Measurements from ENCODE around the gene TMEM88. TPM values are rescaled to one million over a fixed set of nuclear protein-coding genes. Genes with fewer than 3 reads are reported as not detected.

TMEM88 gene
- total RNA-seq, 1 donor from 2014 or later, result 1.7 TPM

DNA sequence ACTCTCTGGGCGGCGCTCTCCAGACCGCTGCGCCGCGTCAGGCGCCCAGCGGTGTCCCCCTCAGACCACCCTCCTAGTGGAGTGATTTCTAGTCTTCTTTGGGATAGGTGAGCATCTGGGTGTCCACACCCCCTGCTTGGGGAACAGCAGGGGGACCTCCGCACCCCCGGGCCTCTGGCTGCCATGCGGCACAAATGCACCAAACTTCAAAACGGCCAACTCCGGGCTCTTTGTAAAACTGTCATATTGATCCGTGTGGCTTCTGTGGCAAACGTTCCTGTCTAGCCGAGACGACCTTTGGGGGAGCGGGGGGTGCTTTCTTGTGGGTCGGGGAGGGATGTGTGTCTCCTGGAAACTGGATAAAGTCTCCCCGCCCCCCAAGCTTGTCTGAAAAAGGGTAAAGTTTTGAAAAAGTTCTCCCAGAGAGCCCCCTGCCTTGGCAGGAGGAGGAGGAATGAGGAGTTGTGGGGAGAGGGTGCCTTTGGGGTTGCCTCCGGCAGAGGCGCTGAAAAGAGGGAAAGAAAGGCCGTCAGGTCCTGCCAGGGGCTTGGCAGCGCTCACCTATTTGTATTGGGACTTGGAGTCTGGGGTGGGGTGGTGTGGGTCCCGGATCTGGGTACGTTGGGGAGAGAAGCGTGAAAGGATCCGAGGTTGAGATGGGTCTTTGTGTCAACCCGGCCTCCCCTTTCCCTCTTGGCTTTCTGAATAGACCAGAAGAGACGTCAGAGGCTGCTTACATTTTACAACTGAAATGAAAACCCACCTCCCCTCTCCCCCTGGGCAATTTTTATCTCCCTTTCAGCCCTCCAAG, 31.6 kb downstream of the TMEM88 start:
- ATAC-seq, result no peak

DNA sequence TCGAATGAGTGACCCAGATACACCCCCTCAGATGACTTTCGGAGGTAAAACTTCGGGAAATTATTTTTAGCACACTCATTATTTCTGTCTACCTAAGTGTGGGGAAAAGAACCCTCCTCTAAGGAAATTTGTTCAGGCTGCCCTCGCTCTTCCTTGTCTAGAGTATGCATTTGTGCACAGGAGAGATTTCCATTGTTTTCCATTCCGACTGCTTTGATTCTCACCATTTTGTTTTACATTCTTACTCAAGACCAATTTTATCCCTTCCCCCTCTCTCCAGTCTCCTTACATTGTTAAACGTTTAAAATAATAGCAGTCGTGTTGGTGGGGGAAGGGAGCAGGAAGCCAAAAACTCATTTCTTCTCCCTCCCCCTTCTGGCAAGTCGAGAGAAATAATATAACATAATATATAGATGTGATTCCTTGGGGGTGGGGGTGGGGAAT, 32.2 kb downstream of the TMEM88 start:
- no peak for ATAC-seq

DNA sequence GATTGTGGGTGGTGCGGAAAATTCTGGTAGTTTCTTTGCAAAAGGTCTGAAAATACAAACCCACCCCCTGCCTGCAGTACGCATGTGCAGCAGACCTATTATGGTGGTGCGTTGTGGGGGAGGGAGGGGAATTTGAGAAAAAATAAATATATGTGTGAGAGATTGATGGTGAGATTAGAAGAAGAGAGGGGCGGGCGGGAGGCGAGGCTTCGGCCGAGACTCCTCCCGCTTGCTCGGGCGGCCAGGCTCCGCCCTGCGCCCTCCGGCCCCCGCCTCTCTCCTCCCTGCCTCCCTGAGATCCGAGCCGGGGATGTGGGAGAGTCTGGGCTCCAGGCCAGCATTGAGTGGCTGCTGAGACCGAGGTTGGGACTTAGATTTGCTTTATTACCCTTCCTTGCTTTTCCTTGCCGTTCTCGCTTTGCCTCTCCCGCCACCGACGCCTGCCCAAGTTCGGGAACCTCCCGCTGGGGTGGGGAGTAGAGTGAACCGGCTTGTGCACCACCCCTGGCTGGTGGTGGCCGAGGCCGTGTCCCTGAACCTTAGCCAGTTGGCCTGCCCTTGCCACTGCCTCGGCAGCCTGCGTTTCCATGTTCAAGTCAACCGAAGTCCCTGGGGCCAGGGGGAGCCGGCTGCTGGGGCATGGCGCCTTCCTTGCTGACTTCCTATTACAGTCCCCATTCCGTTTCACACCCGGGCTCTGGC, 32.8 kb downstream of the TMEM88 start:
- peak; percentile 82 for ATAC-seq

DNA sequence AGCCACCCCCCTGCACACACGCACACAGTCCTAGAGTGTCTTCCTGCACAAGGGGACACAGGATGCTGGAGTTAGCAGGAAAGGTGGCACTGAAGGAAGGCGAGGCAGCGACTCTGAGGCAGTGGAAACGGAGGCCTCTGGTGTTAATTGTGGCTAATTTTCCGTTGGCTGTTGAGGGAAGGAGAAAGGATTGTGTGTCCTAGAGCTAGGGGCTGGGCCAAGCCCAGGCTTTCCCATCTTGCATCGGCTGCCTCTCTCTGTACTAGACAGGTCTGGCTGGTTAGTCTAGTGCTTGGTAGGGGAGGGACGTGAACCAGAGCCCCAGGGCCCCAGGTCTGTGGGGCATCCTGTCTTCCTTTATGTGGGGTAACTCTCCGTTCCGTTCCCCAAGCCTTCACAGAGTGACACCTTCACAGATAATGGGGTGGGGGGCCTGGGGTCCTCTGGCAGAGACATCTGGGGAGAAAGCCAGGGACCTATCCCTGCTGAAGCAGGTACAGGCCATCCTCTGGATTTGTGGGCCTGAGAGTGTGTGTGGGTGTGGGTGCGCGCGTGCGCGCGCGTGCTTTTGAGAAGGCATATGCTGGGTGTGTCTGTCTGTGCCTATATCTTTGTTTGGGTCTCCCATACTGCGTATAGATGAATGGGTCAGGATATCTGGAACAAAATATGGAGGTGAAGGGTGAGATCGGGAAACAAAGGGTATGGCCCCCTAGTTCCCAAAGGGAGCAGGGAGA, 33.5 kb downstream of the TMEM88 start, which contains the start of gene CHD3:
Gene CHD3 (plus strand): TSS at position 606 of the 737 bp plus-strand sequence. CDS start 212 bp downstream, outside the sequence.
- ATAC-seq, result peak; percentile 89

DNA sequence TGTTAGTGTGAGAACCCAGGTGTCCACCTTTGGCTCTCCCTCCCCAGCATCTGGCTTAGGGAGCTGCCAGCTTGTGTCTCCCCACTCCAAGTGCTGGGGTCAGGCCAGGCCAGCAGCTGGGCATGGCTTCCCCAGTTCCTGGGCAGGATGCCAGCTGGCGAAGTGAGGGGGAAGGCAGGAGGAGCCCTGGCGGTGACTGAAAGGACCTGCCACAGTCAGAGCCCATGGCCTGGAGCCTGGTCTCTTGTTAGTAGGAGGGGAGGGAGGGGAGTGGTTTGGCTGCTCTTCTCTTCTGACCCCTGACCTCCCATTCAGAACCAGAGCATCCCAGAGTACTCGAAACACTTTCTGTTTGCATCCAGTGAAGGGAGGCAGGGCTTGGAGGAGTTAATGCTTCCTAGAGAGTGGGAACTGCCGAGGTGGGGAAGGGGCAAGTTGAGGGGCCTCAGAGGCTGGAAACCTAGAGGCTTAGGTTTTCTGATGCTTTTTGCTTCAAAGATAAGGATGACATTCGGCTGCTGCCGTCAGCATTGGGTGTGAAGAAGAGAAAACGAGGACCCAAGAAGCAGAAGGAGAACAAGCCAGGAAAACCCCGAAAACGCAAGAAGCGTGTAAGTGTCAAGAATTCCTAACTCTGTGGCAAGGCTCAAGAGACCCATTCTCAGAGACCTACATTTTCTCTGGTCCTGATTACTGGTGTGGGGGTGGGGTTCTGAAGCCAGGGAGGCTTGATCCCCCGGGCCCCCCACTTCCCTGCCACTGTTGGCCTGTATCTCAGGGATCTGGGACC, 34.5 kb downstream of the TMEM88 start:
- ATAC-seq, result peak; percentile 57

DNA sequence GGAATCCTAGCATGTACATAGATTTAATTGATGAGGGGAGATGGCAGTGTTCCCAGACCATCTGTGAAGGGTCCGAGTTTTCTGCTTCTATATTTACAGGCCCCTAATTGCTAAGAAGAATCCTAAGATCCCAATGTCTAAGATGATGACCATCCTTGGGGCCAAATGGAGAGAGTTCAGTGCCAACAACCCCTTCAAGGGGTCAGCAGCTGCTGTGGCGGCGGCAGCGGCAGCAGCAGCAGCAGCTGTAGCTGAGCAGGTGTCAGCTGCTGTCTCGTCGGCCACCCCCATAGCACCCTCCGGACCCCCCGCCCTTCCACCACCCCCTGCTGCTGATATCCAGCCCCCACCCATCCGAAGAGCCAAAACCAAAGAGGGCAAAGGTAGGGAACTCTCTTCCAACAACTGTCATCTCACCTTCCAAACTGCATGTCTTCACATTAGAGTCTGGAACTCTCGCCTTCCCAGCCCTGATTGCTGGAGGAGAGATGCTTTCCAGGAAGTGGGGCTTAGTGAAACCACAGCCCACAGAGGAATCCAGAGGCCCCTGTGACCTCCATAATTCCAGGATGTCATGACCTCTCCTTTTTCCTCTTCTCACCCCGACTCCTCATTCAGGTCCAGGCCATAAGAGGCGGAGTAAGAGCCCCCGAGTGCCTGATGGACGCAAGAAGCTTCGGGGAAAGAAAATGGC, 38.5 kb downstream of the TMEM88 start:
- no peak for ATAC-seq

DNA sequence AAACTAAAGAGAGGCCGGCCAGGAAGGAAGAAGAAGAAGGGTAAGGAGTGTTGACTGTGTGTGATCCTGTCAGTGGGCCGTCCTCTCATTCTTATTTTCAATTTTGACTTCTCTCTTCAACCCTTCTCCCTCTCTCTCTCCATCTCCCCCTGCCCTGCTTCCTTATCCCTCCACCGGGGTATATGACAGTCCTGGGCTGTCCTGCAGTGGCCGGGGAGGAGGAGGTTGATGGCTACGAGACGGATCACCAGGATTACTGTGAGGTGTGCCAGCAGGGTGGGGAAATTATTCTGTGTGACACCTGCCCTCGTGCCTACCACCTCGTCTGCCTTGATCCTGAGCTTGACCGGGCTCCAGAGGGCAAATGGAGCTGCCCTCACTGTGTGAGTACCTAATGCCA, 39.4 kb downstream of the TMEM88 start:
- ATAC-seq, result no peak

DNA sequence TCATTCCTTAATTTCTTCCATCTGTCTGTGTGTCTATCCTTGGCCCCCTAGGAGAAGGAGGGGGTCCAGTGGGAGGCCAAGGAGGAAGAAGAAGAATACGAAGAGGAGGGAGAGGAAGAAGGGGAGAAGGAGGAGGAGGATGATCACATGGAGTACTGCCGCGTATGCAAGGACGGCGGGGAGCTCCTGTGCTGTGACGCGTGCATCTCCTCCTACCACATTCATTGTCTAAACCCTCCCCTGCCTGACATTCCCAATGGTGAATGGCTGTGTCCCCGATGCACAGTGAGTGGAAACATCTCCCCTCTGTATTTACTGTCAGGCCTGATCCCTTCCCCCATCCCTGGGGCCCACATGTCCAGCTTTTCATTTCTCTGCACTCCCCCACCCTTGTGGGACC, 40.0 kb downstream of the TMEM88 start:
- no peak for ATAC-seq

DNA sequence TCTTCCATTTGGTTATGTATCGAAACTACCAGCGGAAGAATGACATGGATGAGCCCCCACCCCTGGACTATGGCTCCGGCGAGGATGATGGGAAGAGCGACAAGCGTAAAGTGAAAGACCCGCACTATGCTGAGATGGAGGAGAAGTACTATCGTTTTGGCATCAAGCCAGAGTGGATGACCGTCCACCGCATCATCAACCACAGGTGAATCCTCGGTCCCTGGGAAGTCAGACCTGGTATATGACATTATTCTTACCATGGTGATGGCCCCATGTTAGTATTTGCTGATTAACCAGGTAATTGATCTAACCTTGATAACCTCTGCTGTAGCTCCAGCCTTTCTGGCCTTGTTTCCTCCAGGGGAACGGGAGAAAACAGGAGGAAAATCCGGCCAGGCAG, 42.2 kb downstream of the TMEM88 start:
- no peak for ATAC-seq

DNA sequence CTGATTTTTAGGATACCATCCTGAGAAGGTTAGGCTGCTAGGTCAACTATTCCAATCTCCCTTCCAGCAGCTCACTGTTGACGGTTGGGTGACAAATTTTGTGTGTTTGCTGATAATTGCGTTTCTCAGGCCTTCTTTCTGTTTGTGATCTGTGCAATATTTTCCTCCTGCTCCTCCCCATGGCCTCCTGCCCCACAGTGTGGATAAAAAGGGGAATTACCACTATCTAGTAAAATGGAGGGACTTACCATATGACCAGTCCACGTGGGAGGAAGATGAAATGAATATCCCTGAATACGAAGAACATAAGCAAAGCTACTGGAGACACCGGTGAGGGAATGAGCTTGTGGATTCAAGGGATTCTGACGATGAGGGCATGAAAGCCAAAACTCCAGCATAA, 42.9 kb downstream of the TMEM88 start:
- peak; percentile 56 for ATAC-seq

DNA sequence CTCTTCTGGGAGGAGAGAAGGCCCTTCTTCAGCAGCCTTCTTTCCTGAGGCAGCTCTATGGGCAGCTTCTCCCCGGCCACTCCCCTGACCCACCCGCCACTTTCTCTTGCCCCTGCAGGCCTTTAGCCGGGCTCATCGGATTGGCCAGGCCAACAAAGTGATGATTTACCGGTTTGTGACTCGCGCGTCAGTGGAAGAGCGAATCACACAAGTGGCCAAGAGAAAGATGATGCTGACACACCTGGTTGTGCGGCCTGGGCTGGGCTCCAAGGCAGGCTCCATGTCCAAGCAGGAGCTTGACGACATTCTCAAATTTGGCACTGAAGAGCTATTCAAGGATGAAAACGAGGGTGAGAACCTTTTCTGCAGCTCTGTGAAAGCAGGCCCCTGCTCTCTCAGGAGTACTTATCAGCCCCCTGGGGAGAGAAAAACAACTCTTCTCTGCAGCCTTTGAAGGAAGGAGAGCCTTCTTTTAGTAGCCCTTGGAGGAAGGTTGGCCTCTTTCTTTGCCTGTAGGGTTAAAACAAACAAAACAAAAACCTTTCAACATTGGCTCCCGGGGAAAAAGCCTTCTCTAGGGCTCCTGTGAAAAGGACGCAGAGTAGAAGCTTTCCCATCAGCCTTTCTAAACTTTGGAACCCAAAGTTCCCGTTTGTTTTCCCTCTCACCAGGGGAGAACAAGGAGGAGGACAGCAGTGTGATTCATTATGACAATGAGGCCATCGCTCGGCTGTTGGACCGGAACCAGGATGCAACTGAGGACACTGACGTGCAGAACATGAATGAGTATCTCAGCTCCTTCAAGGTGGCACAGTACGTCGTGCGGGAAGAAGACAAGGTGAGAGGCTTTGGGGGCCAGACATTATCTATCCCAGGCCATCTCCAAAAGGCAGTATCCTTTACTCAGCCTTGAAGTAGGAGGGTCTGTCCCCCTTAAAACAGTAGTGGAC, 48.6 kb downstream of the TMEM88 start:
- ATAC-seq, result peak; percentile 49

Other genes starting within 250 kb of the TMEM88 start
- gene FXR2, start 240.2 kb upstream of the TMEM88 start, total RNA-seq, result 17.0 TPM
- 35.7 TPM for gene SAT2, start 227.2 kb upstream of the TMEM88 start, total RNA-seq
- 0.48 TPM for gene SHBG, start 224.9 kb upstream of the TMEM88 start, total RNA-seq
- 0.36 TPM for gene ATP1B2, start 204.1 kb upstream of the TMEM88 start, total RNA-seq
- gene TP53, start 167.6 kb upstream of the TMEM88 start, total RNA-seq, result 74.1 TPM
- gene WRAP53, start 166.6 kb upstream of the TMEM88 start, total RNA-seq, result 8.5 TPM
- 1.6 TPM for gene EFNB3, start 149.9 kb upstream of the TMEM88 start, total RNA-seq
- gene DNAH2, start 137.3 kb upstream of the TMEM88 start, total RNA-seq, result 0.04 TPM
- 16.7 TPM for gene KDM6B, start 20.8 kb upstream of the TMEM88 start, total RNA-seq
- 93.3 TPM for gene NAA38, start 2.5 kb downstream of the TMEM88 start, total RNA-seq
- gene CYB5D1, start 2.9 kb downstream of the TMEM88 start, total RNA-seq, result 7.6 TPM
- gene CHD3, start 33.7 kb downstream of the TMEM88 start, total RNA-seq, result 50.7 TPM
- gene RNF227, start 61.2 kb downstream of the TMEM88 start, total RNA-seq, result 2.4 TPM
- 0.44 TPM for gene KCNAB3, start 74.8 kb downstream of the TMEM88 start, total RNA-seq
- 108 TPM for gene TRAPPC1, start 76.9 kb downstream of the TMEM88 start, total RNA-seq
- gene CNTROB, start 77.1 kb downstream of the TMEM88 start, total RNA-seq, result 15.4 TPM
- 3.5 TPM for gene GUCY2D, start 147.5 kb downstream of the TMEM88 start, total RNA-seq
- 121 TPM for gene ALOX15B, start 184.0 kb downstream of the TMEM88 start, total RNA-seq
- 15.0 TPM for gene ALOX12B, start 232.7 kb downstream of the TMEM88 start, total RNA-seq

Data from esophagus mucosa (tissue), 1 donor.